GM18873 (cell line): ENCODE data around the gene PDE2A.

Experiments
- ATAC-seq: cut with Tn5 transposase; IDR thresholded peaks from one replicate; pipeline ENCODE4 v1.9.1; 2021; ENCODE audit warnings: mild to moderate bottlenecking, moderate library complexity, moderate number of reproducible peaks; ENCODE audit not compliant: unreplicated experiment, low FRiP score

PDE2A gene

GRCh38 chr11:72665911-72666472 lies 8.2 kb downstream of the PDE2A start:
- no peak for ATAC-seq

GRCh38 chr11:72662036-72662435 lies 12.2 kb downstream of the PDE2A start:
- ATAC-seq: no peak

GRCh38 chr11:72661486-72661885 lies 12.7 kb downstream of the PDE2A start:
- no peak for ATAC-seq

GRCh38 chr11:72658989-72659640 lies 15.1 kb downstream of the PDE2A start:
- ATAC-seq: no peak

- no peak for ATAC-seq
Observed at GRCh38 chr11:72657411-72658100, 16.7 kb downstream of the PDE2A start.

- no peak for ATAC-seq
Observed at GRCh38 chr11:72655896-72656464, 18.2 kb downstream of the PDE2A start.

- ATAC-seq: no peak
Observed at GRCh38 chr11:72655014-72655413, 19.2 kb downstream of the PDE2A start.

GRCh38 chr11:72653649-72654048 lies 20.6 kb downstream of the PDE2A start:
- no peak for ATAC-seq

GRCh38 chr11:72652873-72653630 lies 21.2 kb downstream of the PDE2A start:
- ATAC-seq: no peak

- no peak for ATAC-seq
Observed at GRCh38 chr11:72652133-72652532, 22.1 kb downstream of the PDE2A start.

GRCh38 chr11:72649215-72649976 lies 24.8 kb downstream of the PDE2A start:
- no peak for ATAC-seq

GRCh38 chr11:72648384-72649136 lies 25.7 kb downstream of the PDE2A start:
- ATAC-seq: no peak

- no peak for ATAC-seq
Observed at GRCh38 chr11:72647882-72648281, 26.3 kb downstream of the PDE2A start.

- no peak for ATAC-seq
Observed at GRCh38 chr11:72646472-72646871, 27.8 kb downstream of the PDE2A start.

- no peak for ATAC-seq
Observed at GRCh38 chr11:72646024-72646423, 28.2 kb downstream of the PDE2A start.

GRCh38 chr11:72643547-72643946 lies 30.7 kb downstream of the PDE2A start:
- no peak for ATAC-seq

GRCh38 chr11:72642884-72643522 lies 31.2 kb downstream of the PDE2A start:
- ATAC-seq: no peak

- no peak for ATAC-seq
Observed at GRCh38 chr11:72642043-72642883, 32.0 kb downstream of the PDE2A start.
